ENCODE measurements around the gene ACTR6. TPM values are rescaled to one million over a fixed set of nuclear protein-coding genes. Genes with fewer than 3 reads are reported as not detected.

Gene ACTR6
- polyA plus RNA-seq, 1 donor (not counting 4 experiments of a cell fraction or from before 2014, with no cell fraction given), result 33.1 TPM

GRCh38 chr12:100158535-100158934, 42.1 kb upstream of the ACTR6 start:
- Histone ChIP-seq H3K4me2 (ENCODE audit: control insufficient read depth, extremely low read depth, insufficient read depth, low read depth, low read length) (no peak overlapping the region), H3K9me3 (ENCODE audit: control insufficient read depth, low read depth, low read length) (no peaks in the 10 kb centered on the region), H4K20me1 (ENCODE audit: control insufficient read depth, extremely low read depth, insufficient read depth, low read length) (no peaks in the 10 kb centered on the region), H3K4me1 (ENCODE audit: control insufficient read depth, extremely low read depth, insufficient read depth, low read length) (peaks cover 2% of the 10 kb centered on the region), H3K9me1 (ENCODE audit: control insufficient read depth, extremely low read depth, insufficient read depth, low read length) (no peaks in the 10 kb centered on the region), H2AFZ (ENCODE audit: control insufficient read depth, low read length) (no peak overlapping the region), H3K9ac (ENCODE audit: control insufficient read depth, extremely low read depth, insufficient read depth, low read length) (no peak overlapping the region), H3K79me2 (ENCODE audit: control insufficient read depth, insufficient read depth, low read length) (no peaks in the 10 kb centered on the region), H3K27me3 (ENCODE audit: control insufficient read depth, extremely low read depth, insufficient read depth, low read length) (no peaks in the 10 kb centered on the region), H3K27ac (ENCODE audit: control insufficient read depth, insufficient read depth, low read length) (no peak overlapping the region), H3K4me3 (ENCODE audit: control insufficient read depth in 2 of 3, extremely low read depth in 1 of 3, insufficient read depth in 2 of 3, low read depth in 1 of 3, low read length in 3 of 3) (no peak overlapping the region), H3K36me3 (ENCODE audit: control insufficient read depth in 2 of 2, extremely low read depth in 1 of 2, insufficient read depth in 2 of 2, low read length in 2 of 2) (no peaks in the 10 kb centered on the region)
- FAIRE-seq (no peak), DNase-seq (ENCODE audit: low read depth, low spot score) (no peak)
- TF ChIP-seq, protein P1, sequence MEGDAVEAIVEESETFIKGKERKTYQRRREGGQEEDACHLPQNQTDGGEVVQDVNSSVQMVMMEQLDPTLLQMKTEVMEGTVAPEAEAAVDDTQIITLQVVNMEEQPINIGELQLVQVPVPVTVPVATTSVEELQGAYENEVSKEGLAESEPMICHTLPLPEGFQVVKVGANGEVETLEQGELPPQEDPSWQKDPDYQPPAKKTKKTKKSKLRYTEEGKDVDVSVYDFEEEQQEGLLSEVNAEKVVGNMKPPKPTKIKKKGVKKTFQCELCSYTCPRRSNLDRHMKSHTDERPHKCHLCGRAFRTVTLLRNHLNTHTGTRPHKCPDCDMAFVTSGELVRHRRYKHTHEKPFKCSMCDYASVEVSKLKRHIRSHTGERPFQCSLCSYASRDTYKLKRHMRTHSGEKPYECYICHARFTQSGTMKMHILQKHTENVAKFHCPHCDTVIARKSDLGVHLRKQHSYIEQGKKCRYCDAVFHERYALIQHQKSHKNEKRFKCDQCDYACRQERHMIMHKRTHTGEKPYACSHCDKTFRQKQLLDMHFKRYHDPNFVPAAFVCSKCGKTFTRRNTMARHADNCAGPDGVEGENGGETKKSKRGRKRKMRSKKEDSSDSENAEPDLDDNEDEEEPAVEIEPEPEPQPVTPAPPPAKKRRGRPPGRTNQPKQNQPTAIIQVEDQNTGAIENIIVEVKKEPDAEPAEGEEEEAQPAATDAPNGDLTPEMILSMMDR (optimal IDR thresholded peaks at IDR 0.05 in 1 of 3, IDR thresholded peaks at IDR 0.05 in 1 of 3, conservative IDR thresholded peaks at IDR 0.05 in 1 of 3; ENCODE audit: extremely low read depth in 1 of 3, insufficient read depth in 2 of 3, low read length in 3 of 3), result no peak
- TF ChIP-seq EZH2 (IDR thresholded peaks at IDR 0.05; ENCODE audit: low read length), result no peak
- dilution Hi-C loops (cut with MboI; ENCODE audit: extremely low pct_ligation_motif_present, low sequenced_read_pairs), result no loop called here

GRCh38 chr12:100159391-100160104, 41.1 kb upstream of the ACTR6 start:
- H3K4me2 ChIP-seq (ENCODE audit: control insufficient read depth, extremely low read depth, insufficient read depth, low read depth, low read length), result no peak overlapping the region
- H4K20me1 ChIP-seq (ENCODE audit: control insufficient read depth, extremely low read depth, insufficient read depth, low read length), result no peaks in the 10 kb centered on the region
- no peaks in the 10 kb centered on the region for H3K27me3 ChIP-seq (ENCODE audit: control insufficient read depth, extremely low read depth, insufficient read depth, low read length)
- H3K36me3 ChIP-seq (ENCODE audit: control insufficient read depth in 2 of 2, extremely low read depth in 1 of 2, insufficient read depth in 2 of 2, low read length in 2 of 2), result no peaks in the 10 kb centered on the region
- no peak for FAIRE-seq
- peaks cover 9% of the 10 kb centered on the region for H3K4me1 ChIP-seq (ENCODE audit: control insufficient read depth, extremely low read depth, insufficient read depth, low read length)
- DNase-seq (ENCODE audit: low read depth, low spot score), result no peak
- TF ChIP-seq, protein P1 (optimal IDR thresholded peaks at IDR 0.05 in 1 of 3, IDR thresholded peaks at IDR 0.05 in 1 of 3, conservative IDR thresholded peaks at IDR 0.05 in 1 of 3; ENCODE audit: extremely low read depth in 1 of 3, insufficient read depth in 2 of 3, low read length in 3 of 3), result no peak
- TF ChIP-seq EZH2 (IDR thresholded peaks at IDR 0.05; ENCODE audit: low read length), result no peak
- H2AFZ ChIP-seq (ENCODE audit: control insufficient read depth, low read length), result no peak overlapping the region
- dilution Hi-C loops (cut with MboI; ENCODE audit: extremely low pct_ligation_motif_present, low sequenced_read_pairs), result no loop called here
- no peak overlapping the region for H3K9ac ChIP-seq (ENCODE audit: control insufficient read depth, extremely low read depth, insufficient read depth, low read length)
- H3K9me1 ChIP-seq (ENCODE audit: control insufficient read depth, extremely low read depth, insufficient read depth, low read length), result no peaks in the 10 kb centered on the region
- H3K27ac ChIP-seq (ENCODE audit: control insufficient read depth, insufficient read depth, low read length), result no peak overlapping the region
- H3K9me3 ChIP-seq (ENCODE audit: control insufficient read depth, low read depth, low read length), result no peaks in the 10 kb centered on the region
- H3K79me2 ChIP-seq (ENCODE audit: control insufficient read depth, insufficient read depth, low read length), result no peaks in the 10 kb centered on the region
- H3K4me3 ChIP-seq (ENCODE audit: control insufficient read depth in 2 of 3, extremely low read depth in 1 of 3, insufficient read depth in 2 of 3, low read depth in 1 of 3, low read length in 3 of 3), result no peak overlapping the region
